LNCAP (cell line): ENCODE measurements around the gene NTRK3.

Experiments used
- CTCF ChIP-seq: fragments of 450-650 bp; IDR thresholded peaks from 2 replicates; pipeline ENCODE4 v1.5.1; 2017; ENCODE audit warnings: mild to moderate bottlenecking

The NTRK3 gene

GRCh38 chr15:87976552-87976951 is 280.0 kb downstream of the NTRK3 start:
- TF ChIP-seq CTCF: no peak

- TF ChIP-seq CTCF: no peak
Observed at GRCh38 chr15:87973501-87974215, 282.9 kb downstream of the NTRK3 start.

GRCh38 chr15:87971076-87971475 is 285.5 kb downstream of the NTRK3 start:
- TF ChIP-seq CTCF: no peak

GRCh38 chr15:87967951-87968350 is 288.6 kb downstream of the NTRK3 start:
- no peak for TF ChIP-seq CTCF

GRCh38 chr15:87965304-87965703 is 291.2 kb downstream of the NTRK3 start:
- TF ChIP-seq CTCF: no peak

- TF ChIP-seq CTCF: no peak
Observed at GRCh38 chr15:87962428-87962827, 294.1 kb downstream of the NTRK3 start.

- no peak for TF ChIP-seq CTCF
Observed at GRCh38 chr15:87961851-87962420, 294.6 kb downstream of the NTRK3 start.
